ENCODE data around the gene FAM20C.

Gene FAM20C

DNA sequence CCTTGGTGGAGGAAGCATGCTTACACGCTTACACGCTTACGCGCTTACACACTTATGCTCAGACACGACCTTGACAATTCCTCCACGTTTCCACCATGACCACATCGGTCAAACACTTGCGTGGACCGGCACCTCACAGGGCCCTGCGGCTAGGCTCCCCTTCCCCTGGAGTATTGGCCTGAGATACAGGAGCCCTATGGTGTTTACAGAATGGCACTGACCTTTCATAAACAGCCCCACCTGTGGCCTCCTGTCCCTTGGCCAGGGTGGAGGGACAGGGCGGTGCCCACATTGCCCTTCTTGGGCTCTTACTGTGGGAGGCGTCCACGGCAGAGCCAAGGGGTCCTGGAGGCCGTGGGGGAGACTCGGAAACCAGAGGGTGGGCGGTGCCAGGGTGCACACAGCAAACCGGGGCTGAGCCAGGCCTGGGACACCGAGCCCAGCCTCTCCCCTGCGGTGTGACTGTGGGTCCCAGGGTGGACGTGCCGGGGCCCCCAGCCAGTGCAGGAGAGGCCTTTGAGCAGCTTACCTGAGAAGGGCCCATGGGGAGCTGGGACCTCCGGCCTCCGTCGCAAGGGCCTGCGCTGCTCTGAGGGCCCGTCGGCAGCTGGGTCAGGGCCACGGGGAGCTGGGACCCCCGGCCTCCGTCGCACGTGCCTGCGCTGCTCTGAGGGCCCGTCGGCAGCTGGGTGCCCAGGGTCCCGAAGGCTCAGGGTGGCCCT is 53.4 kb downstream of the FAM20C start:
- no peak for DNase-seq (ENCODE audit: low spot score)

DNA sequence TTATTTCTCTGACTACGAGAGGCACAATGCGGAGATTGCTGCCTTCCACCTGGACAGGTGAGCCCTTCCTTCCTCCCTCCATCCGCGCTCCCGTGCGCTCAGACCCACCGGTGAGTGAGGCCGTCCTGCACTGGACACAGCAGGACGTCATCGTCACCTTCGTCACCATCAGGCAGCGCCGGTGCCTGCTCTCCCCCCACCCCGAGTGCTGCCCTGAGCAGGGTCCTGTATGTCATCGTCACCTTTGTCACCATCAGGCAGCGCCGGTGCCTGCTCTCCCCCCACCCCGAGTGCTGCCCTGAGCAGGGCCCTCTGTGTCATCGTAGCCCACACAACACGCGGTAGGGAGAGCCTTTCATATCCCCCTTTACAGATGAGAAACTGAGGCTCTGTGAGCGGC is 54.1 kb downstream of the FAM20C start:
- DNase-seq (ENCODE audit: low spot score), result no peak

DNA sequence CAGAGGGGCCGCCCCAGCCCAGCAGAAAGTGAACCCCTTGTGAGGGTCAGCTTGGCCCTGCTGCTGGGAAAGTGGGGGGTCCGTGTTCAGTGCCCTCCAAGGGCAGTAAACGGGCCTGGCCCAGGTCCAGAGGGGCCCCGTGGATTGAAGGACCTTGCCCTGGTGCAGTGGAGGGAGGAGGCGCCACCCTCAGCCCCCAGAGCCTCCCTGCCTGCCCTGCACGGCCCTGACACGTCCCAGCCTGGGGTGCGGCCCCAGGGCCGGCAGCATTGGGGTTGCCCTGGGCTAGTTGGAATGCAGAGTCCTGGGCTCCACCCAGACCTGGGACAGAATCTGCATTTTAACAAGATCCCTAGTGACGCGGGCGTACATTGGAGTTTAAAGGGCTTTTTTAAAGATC is 54.8 kb downstream of the FAM20C start:
- DNase-seq (ENCODE audit: low spot score), result no peak

DNA sequence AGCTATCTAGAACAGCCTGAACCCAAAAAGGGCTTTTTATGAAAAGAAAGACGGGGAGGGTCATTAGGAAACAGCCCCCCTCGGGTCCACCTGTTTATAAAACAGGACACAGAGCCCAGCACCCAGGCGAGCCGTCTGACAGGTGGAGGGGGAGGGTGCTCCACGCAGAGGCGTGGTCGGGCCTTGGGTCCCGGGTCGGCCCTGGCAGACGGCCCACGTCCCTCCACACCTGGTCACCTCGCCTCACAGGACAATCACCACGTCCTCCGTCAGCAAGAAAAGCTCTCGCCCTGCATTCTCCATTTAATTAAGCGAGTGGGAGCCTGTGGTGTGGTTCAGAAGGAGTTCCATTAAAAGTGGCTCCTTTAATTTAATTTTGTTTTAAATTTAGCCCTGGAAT is 55.3 kb downstream of the FAM20C start:
- no peak for DNase-seq (ENCODE audit: low spot score)

DNA sequence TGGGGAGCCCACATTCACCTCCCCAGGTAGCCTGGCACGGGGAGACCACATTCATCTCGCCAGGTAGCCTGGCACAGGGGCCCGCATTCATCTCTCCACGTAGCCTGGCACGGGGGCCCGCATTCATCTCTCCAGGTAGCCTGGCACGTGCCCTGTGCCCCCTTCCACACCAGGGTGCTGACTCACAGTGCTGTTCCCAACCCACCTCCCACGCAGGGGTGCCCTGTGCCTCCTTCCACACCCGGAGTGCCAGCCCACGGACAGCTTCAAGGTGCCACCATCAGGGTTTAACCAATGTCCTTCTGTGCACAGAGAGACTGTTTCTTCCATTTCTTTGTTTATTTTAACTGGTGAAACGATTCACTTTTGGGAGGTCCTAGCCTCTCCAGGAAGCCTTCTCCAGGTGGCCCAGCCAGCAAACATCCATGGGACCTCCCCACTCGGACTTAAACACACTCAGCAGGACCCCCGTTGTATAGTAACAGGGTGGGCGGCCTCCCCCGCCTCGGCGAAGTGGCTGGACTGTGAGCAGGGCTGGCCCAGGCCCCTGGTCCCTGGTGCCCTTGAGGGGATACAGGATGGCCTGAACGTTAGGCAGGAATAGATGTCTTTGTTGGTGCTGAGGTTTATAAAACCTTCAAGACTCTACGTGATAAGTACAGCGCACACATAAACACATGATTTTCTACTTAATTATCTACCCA is 56.5 kb downstream of the FAM20C start:
- DNase-seq (ENCODE audit: low spot score), result no peak

DNA sequence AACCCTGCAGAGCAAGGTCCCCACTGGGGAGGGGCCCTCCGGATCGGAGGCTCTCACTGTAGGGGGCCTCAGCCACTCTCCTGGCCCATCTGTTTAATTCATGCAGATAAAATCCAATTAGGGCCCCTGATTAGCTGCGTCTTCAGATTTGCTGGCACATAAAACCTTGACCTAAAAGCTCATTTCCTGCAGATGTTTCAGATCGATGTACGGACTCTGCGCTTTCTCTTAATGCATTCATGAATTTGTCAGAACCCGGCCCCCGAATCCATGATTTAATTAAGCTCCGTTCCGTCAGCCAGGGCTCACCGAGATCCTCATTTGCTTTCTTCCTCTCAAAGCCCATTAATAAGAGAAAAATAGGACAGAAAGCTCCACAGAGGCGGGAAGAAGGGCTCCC is 57.6 kb downstream of the FAM20C start:
- DNase-seq (ENCODE audit: low spot score), result no peak

DNA sequence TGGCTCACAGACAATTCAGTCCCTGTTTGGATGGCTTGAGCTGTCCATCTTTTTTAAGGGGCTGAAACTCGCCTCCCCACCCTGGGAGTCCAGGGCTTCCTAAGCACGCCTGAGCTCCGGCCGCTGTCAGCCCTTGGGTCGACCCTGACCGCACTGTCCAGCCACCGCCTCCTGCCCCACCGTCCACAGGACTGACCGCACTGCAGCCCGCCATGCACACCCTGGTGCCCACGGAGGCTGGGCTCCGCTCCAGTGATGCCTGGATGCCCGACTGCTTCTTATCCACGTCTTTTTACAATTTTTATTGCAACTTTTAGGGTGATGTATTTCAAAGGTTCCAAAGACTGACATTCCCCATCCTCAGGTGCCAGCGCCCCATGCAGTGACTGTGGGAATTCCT is 58.2 kb downstream of the FAM20C start:
- no peak for DNase-seq (ENCODE audit: low spot score)

DNA sequence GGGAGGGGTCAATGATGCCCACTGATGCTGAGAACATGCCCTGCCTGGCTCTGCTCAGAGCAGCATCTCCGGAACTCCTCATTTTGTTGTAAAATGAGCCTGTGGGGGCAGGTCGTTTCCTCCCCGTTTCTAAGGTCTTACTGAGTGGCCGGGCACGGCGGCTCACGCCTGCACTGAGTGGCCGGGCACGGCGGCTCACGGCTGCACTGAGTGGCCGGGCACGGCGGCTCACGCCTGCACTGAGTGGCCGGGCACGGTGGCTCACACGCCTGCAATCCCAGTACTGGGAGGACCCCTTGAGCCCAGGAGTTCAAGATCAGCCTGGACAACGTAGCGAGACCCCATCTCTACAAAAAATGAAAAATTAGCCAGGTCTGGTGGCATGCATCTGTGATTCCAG is 58.6 kb downstream of the FAM20C start:
- DNase-seq (ENCODE audit: low spot score), result no peak

DNA sequence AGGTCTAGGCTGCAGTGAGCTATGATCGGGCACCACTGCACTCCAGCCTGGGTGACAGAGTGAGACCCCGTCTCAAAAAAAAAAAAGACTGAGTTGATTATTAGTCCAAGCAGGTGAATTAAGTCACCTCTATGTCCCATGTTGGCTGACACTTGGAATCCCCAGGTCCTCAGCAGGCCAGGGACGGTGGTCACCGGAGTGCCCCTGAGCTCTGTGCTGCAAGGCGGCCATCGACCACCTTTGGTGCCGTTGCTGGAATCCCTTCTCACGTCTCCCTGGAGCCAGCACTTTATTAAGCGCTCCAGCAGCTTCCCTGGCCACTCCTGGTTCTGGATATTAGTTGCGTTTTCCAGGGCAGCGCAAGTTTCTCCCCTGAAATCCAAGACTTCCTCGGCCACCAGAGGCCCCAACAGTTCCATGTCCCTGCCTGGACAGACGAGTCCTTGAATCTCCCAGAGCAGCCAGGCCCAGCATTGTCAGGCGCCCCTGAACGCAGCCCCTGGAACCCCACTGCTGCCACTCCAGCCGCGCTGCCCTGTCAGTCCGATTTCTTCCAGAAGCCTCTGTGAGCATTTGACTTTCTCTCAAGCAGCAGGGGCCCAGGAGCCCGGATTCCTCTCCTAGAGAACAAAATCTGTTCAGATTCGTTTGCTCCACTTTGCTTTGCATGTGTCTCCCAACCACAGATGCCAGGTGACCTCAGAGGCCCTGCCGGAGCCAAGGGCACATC is 59.2 kb downstream of the FAM20C start:
- no peak for DNase-seq (ENCODE audit: low spot score)

DNA sequence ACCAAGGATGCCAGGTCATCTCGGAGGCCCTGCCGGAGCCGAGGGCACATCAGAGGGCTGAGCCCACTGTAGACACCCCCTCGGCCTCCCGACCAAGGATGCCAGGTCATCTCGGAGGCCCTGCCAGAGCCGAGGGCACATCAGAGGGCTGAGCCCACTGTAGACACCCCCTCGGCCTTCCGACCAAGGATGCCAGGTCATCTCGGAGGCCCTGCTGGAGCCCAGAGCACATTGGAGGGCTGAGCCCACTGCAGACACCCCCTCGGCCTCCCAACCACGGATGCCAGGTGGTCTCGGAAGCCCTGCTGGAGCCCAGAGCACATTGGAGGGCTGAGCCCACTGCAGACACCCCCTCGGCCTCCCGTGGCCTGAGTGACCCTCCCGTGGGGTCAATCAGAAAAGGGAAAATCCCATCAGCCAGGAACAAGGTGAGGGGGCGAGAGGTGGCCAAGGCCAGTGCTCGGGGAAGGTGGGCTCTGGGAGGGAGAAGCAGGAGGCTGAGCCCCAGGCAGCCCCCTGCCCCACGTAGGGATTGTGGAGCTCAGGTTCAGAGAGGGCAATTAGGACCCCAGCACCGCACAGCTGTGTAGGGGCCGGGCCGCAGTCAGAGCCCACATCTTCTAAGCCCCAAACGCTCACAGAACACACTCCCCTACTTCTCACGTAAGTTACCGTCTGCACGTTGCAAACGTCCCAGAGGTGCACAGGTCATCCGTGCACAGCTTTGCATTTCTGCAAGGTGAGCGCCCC is 60.0 kb downstream of the FAM20C start:
- DNase-seq (ENCODE audit: low spot score), result no peak

DNA sequence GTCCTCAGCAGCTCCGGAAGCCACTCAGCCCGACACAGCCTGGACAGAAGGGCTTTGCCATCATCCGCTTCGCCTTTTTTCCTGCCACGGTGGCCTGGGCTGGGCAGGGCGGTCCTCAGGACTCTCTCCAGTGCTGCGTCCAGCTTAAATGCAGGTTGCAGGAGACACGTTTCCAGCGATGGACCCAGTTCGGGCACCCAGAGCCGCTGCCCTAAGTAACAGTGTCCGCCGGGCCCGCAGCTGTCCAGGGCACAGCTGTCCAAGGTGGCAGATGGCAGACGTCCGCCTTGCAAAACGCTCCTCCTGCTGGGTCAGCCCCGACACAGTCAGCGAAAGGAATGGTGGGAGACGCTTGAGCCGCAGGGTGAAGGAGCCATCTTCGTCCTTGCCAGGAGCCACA is 60.6 kb downstream of the FAM20C start:
- no peak for DNase-seq (ENCODE audit: low spot score)

DNA sequence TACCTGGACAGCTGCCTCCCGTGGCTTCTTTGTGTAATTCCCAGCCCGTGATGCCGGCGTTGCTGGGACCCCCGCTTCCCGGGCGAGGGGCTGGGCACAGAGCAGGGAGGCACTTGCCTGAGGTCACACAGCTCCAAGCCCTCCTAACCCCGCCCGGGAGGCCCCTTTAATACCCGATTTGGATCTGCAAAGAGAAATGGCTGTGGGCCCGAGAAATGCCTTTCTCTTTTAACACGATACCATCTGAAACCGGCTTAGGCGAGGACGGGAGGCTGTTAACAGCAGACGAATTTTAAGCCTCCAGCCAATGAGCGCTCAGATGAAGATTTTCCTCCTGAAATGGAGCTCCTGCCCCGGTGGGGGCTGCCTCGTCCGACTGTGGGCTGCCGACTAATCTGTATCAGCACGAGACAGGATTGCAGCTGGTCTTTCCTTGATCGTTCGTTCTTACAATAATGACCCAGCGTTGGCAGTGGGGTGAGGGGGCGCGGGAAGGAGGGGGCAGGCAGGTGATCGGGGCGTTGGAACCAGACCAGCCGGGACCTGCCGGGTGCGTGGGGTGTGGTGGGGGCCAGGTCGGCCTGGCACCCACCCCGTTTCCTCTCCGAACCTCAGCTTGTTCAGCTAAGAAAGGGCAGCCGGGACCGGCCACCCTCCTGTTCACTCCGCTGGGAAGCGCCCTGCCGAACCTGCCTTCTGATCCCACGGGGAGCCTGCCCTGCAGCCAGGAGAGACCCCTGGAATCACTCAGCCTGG is 61.4 kb downstream of the FAM20C start:
- no peak for DNase-seq (ENCODE audit: low spot score)

DNA sequence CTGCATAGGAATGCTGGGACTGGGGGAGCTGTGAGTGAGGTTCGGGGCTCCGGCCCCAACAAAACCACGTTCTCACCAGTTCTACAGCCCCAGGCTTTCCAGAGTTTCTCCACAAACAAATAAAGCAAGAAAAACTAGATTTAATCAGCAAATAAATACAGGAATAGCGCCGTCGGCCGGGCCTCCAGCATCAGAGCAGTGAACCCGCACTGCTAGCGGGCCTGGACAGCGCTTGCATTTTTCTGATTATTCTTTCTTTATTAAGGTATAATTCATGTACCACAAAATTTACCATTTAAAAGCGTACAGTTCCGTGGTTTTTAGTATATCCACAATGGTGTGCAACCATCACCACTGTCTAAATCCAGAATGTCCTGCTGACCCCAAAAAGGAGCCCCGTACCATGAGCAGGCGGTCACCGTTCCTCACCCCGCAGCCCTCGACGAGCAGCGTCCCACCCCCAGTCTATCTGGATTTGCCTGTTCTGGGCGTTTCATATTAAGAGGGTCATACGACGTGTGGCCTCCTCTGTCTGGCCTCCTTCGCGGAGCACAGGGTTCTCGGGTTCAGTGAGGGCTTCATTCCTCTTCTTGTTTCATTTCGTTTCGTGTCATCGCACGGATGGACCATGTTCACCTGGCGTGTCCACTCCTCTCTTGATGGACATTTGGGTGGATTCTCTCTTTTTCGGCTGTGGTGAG is 62.1 kb downstream of the FAM20C start:
- no peak for DNase-seq (ENCODE audit: low spot score)

DNA sequence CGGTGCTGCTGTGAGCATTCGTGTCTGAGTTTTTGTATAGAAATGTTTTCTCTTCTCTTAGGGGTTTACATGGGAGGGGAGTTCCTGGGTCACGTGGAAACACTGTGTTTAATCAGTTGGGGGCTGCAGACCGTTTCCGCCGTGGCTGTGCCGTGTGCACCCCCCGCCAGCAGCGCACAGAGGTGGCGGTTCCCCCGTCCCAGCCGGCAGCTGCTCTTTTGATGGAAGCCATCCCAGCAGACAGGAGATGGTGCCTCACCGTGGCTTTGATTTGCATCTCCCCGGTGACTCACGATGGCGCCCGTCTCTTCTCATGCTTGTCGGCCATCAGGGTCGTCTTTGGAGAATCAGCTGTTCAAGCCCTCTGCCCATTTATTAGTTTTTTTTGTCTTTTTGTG is 62.7 kb downstream of the FAM20C start:
- DNase-seq (ENCODE audit: low spot score), result no peak

DNA sequence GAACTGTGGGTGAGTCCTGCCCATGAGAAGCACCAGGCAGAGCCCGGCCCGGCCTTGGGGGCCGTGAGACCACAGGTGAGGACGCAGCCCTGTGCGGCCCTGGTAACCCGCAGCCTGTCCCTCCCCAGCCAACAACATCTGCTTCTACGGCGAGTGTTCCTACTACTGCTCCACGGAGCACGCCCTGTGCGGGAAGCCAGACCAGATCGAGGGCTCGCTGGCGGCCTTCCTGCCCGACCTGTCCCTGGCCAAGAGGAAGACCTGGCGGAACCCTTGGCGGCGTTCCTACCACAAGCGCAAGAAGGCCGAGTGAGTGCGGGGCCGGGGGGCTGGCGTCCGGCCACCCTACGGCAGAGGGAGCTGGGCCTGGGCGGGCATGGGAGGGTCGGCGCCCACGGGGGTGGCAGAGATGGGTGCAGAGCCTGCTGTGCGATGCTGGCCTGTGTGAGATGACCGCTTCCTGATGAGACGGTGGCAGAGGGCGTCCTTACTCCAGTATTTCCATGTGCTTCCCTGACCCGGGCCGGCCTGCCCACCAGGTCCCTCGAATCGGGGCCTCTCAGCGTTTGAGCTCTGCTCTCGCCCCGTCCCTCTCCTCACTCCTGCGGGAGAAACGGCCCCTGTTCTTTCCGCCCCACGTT is 63.5 kb downstream of the FAM20C start:
- DNase-seq (ENCODE audit: low spot score), result no peak

DNA sequence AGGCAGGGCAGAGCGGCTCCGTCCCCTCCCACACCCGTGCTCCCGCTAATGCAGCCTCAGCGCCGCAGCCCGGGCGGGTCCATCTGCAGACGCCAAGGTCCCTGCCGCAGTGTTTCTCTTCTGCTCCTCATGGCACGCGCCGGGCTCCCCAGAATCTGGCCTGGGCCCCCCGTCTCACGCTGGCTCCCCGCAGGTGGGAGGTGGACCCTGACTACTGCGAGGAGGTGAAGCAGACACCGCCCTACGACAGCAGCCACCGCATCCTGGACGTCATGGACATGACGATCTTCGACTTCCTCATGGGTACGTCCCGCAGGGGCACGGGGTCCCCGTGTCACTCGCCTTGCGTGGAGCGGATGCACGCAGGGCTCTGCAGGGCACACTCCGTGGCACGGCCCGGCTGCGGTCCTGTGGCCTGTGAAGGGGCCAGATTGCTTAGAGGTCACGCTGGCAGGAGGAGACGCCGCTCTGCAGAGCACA is 64.1 kb downstream of the FAM20C start:
- no peak for DNase-seq (ENCODE audit: low spot score)

DNA sequence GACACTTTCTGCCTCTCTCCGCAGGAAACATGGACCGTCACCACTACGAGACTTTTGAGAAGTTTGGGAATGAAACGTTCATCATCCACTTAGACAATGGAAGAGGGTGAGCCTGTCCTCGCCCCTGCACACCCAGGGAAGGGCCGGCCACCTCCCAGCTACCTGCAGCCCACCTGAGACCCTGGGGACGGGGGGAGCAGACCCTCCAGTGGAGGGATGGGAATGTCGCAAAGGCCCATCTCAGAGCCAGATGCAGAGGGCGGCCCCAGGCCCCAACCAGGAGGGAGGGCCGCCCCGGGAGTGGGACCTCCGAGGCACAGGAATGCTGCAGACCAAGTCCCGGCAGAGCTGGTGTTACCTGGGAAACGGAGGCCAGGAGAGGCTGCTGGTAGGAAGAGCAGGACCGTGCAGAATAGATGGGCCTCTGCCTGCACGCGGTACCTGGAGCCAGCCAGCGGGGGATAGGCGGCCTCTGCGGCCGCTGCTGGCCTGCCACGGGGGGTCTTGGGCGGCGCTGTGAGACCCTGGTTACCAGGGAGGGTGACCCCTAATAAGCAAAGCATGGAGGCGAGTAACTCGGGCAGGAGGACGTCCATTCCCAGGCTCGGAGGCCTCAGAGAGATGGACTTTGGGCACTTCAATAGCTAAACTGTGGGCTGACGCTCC is 64.7 kb downstream of the FAM20C start:
- no peak for DNase-seq (ENCODE audit: low spot score)

DNA sequence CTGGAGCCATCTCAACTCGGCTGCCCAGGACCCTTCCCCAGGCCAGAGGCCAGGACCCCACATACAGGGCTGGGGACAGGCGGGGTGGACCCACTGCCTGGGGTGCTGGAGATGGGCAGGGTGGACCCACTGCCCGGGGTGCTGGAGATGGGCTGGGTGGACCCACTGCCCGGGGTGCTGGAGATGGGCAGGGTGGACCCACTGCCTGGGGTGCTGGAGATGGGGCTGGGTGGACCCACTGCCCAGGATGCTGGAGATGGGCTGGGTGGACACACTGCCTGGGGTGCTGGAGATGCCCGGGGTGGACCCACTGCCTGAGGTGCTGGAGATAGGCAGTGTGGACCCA is 65.2 kb downstream of the FAM20C start:
- DNase-seq (ENCODE audit: low spot score), result no peak

DNA sequence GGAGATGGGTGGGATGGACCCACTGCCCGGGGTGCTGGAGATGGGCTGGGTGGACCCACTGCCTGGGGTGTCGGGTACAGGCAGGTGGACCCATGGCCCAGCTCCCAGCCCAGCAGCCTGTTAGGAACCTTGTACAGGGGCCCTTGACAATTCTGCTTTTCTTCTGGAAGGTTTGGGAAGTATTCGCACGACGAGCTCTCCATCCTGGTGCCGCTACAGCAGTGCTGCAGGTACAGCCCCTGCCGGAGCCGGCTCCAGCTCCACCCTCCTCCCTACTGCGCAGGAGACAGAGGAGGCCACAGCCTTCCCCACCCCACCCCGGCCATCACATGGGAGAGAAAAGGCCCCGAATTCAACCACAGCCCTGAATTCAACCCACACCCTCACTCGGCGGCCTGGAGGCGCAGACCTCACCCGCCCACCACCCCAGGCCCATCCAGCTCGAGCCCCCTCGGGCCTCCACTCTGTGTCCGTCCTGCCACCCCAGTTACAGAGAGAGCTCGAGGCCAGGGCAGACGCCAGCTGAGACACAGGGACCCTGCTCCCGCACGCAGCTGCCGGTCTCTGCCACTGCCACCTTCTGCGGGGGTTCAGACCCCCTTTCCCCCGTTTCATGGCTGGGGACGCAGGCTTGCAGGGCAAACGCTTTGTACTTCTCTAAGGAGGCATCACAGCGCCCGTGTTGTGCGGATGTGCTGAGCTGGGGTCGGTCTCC is 66.3 kb downstream of the FAM20C start:
- no peak for DNase-seq (ENCODE audit: low spot score)

DNA sequence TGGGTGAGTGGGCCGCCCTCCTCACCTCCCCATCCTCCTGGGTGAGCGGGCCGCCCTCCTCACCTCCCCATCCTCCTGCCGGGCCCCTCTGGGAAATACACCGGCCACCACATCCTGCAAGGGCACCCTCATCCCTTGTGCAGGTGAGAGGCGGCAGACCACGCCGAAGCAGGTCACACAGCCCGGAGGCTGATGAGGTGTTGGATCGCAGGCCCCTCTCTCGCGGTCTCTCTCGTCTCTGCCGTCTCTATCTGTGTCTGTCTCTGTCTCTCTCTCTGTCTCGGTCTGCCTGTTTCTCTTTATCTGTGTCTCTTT is 66.8 kb downstream of the FAM20C start:
- DNase-seq (ENCODE audit: low spot score), result no peak

Measured in Ammon's horn (tissue), 1 donor.